HEK293 (cell line): Measurements from ENCODE around the gene BCR.

Experiments used
- TCF7L2 ChIP-seq: IDR thresholded peaks from 2 replicates; pipeline ENCODE4 v1.6.1; 2011; ENCODE audit warnings: low read depth, mild to moderate bottlenecking, inconsistent platforms, low read length, moderate library complexity, borderline replicate concordance
- ZNF10 ChIP-seq: fragments of 450-650 bp; formaldehyde crosslinking; IDR thresholded peaks from 2 replicates; pipeline ENCODE4 v1.5.1; 2017; ENCODE audit warnings: missing biosample characterization, missing genetic modification characterization
- ZNF146 ChIP-seq: fragments of 450-650 bp; formaldehyde crosslinking; IDR thresholded peaks from 2 replicates; pipeline ENCODE4 v1.5.1; 2016; ENCODE audit warnings: missing biosample characterization, missing genetic modification characterization
- ZNF558 ChIP-seq: fragments of 450-650 bp; formaldehyde crosslinking; IDR thresholded peaks from 2 replicates; pipeline ENCODE4 v1.5.1; 2016; ENCODE audit warnings: missing biosample characterization, missing genetic modification characterization
- ZSCAN30 ChIP-seq: fragments of 450-650 bp; IDR thresholded peaks from 2 replicates; pipeline ENCODE4 v1.5.1; 2018; ENCODE audit warnings: missing biosample characterization, mild to moderate bottlenecking, missing genetic modification characterization, moderate library complexity
- TF ChIP-seq, protein P1 (sequence below): fragments of 450-650 bp; formaldehyde crosslinking; IDR thresholded peaks from 2 replicates; pipeline ENCODE4 v1.5.1; 2016; ENCODE audit warnings: missing biosample characterization, missing genetic modification characterization
- TF ChIP-seq, protein P2 (sequence below): fragments of 450-650 bp; formaldehyde crosslinking; IDR thresholded peaks from 2 replicates; pipeline ENCODE4 v1.5.1; 2016; ENCODE audit warnings: missing biosample characterization, missing genetic modification characterization

DNA sequence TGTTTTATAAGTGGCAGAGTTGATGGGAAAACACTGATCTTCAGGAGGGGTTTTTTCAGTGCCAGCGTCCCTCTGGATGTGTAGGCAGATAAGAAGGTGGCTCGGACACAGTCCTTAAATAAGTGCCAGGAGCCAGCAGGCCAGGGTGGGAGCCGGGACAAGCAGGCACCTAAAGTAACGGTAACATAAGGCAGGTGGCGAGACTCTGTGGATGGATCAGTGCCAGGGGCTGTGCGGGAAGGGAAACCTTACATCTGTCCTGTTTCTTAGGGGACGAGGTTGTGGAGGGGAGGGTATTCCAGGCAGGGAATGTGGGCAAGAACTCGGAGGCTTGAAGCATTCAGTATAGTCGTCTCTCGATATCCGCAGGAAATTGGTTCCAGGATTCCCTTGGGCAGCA lies 15.9 kb downstream of the BCR start:
- TF ChIP-seq ZSCAN30 (no peak), TCF7L2 (no peak), ZNF558 (no peak), ZNF146 (tag by site-specific recombination) (no peak), ZNF10 (tag by site-specific recombination) (no peak)
- TF ChIP-seq, protein P1, sequence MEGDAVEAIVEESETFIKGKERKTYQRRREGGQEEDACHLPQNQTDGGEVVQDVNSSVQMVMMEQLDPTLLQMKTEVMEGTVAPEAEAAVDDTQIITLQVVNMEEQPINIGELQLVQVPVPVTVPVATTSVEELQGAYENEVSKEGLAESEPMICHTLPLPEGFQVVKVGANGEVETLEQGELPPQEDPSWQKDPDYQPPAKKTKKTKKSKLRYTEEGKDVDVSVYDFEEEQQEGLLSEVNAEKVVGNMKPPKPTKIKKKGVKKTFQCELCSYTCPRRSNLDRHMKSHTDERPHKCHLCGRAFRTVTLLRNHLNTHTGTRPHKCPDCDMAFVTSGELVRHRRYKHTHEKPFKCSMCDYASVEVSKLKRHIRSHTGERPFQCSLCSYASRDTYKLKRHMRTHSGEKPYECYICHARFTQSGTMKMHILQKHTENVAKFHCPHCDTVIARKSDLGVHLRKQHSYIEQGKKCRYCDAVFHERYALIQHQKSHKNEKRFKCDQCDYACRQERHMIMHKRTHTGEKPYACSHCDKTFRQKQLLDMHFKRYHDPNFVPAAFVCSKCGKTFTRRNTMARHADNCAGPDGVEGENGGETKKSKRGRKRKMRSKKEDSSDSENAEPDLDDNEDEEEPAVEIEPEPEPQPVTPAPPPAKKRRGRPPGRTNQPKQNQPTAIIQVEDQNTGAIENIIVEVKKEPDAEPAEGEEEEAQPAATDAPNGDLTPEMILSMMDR (tag by site-specific recombination): no peak
- TF ChIP-seq, protein P2, sequence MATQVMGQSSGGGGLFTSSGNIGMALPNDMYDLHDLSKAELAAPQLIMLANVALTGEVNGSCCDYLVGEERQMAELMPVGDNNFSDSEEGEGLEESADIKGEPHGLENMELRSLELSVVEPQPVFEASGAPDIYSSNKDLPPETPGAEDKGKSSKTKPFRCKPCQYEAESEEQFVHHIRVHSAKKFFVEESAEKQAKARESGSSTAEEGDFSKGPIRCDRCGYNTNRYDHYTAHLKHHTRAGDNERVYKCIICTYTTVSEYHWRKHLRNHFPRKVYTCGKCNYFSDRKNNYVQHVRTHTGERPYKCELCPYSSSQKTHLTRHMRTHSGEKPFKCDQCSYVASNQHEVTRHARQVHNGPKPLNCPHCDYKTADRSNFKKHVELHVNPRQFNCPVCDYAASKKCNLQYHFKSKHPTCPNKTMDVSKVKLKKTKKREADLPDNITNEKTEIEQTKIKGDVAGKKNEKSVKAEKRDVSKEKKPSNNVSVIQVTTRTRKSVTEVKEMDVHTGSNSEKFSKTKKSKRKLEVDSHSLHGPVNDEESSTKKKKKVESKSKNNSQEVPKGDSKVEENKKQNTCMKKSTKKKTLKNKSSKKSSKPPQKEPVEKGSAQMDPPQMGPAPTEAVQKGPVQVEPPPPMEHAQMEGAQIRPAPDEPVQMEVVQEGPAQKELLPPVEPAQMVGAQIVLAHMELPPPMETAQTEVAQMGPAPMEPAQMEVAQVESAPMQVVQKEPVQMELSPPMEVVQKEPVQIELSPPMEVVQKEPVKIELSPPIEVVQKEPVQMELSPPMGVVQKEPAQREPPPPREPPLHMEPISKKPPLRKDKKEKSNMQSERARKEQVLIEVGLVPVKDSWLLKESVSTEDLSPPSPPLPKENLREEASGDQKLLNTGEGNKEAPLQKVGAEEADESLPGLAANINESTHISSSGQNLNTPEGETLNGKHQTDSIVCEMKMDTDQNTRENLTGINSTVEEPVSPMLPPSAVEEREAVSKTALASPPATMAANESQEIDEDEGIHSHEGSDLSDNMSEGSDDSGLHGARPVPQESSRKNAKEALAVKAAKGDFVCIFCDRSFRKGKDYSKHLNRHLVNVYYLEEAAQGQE: no peak
